ENCODE measurements around the gene SHC4.
"Not testable (repeated sequence)": the region's sequence is repeated elsewhere in the genome, so short reads cannot be mapped to it uniquely, and the experiment has no call there.

SHC4 gene, protein sequence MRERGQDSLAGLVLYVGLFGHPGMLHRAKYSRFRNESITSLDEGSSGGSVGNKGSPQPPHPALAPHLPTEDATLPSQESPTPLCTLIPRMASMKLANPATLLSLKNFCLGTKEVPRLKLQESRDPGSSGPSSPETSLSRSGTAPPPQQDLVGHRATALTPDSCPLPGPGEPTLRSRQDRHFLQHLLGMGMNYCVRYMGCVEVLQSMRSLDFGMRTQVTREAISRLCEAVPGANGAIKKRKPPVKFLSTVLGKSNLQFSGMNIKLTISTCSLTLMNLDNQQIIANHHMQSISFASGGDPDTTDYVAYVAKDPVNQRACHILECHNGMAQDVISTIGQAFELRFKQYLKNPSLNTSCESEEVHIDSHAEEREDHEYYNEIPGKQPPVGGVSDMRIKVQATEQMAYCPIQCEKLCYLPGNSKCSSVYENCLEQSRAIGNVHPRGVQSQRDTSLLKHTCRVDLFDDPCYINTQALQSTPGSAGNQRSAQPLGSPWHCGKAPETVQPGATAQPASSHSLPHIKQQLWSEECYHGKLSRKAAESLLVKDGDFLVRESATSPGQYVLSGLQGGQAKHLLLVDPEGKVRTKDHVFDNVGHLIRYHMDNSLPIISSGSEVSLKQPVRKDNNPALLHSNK
- total RNA-seq: 0.12 to 1.3 reads per million in 2 experiments

DNA sequence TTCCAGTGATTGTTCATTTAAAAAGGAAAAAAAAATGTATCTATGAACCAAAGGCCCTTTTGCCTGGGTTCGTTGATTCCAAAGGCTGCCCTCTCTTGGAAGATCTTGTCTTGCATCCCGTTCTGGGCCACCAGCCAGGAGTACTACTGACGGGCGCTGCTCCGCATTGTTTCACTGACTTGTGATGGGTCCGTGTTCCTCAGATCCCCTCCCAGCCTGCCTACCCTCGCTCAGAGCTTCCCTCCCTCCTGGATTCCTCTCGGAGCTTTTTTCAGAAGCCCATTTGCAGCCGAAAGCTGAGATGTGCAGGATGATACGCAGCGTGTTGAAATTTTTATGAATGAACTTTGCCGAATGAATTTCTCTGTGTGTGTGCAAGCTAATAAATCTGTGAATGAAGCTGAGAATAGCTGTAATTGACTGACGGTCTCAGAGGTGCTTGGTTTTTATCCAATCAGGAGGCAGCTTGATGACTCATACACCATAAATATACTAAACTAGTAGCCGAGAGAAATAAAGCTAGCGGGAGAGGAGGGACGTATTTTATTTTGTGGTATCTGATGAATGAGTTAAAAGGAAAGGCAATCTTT is at the start of gene SHC4:
Gene SHC4 (minus strand): TSS at position 396 of the 590 bp plus-strand sequence. CDS start 904 bp downstream, outside the sequence.
- no peak for DNase-seq (ENCODE audit: low read depth)

DNA sequence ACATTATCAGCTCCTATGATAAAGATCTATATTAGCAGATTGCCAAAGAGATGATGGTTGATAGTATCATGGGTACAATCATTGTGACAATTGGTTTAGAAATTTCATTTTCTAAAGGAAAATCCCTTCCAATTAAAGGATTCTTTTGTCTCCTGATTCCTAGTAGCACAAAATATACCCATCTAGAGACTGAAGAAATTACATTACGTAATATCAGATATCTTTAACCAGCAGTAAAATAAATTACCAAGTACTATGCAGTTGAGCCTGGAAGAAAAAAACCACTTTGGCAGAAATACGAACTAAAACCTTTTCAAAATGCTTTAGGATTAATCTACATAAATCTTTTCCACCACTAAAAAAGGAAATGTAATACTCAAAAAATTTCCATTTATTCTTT is 35.6 kb upstream of the SHC4 start:
- DNase-seq (ENCODE audit: low read depth): no peak

- no peak for DNase-seq (ENCODE audit: low read depth)
Measured at GRCh38 chr15:48996276-48996675, 32.6 kb upstream of the SHC4 start.

DNA sequence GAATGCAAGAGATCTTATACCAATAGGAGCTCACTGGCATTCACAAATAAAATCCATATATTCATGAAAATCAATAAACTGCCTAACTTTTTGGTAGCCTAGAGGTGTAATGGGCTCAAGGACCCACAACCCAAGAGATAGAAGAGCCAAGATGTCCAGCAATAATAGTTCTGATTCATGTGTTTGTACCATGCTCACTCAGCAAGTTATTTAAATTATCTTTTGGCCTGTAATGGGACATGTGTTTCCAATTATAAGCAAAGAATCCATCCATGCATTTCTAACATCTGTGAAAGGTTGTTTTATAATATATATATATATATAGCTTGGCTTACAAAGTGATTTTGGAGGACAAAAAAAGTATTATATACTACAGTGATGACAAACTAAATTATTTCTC is 29.7 kb upstream of the SHC4 start:
- no peak for DNase-seq (ENCODE audit: low read depth)

- no peak for DNase-seq (ENCODE audit: low read depth)
Measured at GRCh38 chr15:48992545-48992944, 28.8 kb upstream of the SHC4 start.

GRCh38 chr15:48992096-48992495 is 28.4 kb upstream of the SHC4 start:
- no peak for DNase-seq (ENCODE audit: low read depth)

GRCh38 chr15:48989170-48989569 is 25.5 kb upstream of the SHC4 start:
- no peak for DNase-seq (ENCODE audit: low read depth)

- no peak for DNase-seq (ENCODE audit: low read depth)
Measured at GRCh38 chr15:48987142-48987541, 23.4 kb upstream of the SHC4 start.

DNA sequence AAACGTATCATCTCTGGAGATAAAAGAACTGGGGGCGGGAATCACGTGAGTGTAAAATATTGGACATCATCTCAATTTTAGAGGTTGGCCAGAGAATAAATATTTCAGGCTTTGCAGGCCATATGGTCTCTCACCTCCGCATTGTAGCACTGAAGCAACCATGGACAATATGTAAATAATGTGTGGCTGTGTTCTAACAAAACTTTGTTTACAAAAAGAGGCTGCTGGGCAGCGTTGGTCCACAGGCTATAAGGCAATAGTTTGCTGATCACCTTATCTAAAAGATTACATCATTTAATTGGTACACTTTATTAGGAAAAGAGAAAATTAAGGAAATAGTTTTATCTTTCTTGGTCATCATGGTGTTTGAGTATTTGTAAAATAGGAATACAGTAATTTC is 22.5 kb upstream of the SHC4 start:
- no peak for DNase-seq (ENCODE audit: low read depth)

- DNase-seq (ENCODE audit: low read depth): no peak
Measured at GRCh38 chr15:48985516-48985915, 21.8 kb upstream of the SHC4 start.

GRCh38 chr15:48984811-48985352 is 21.2 kb upstream of the SHC4 start:
- no peak for DNase-seq (ENCODE audit: low read depth)

GRCh38 chr15:48984021-48984710 is 20.4 kb upstream of the SHC4 start:
- no peak for DNase-seq (ENCODE audit: low read depth)

DNA sequence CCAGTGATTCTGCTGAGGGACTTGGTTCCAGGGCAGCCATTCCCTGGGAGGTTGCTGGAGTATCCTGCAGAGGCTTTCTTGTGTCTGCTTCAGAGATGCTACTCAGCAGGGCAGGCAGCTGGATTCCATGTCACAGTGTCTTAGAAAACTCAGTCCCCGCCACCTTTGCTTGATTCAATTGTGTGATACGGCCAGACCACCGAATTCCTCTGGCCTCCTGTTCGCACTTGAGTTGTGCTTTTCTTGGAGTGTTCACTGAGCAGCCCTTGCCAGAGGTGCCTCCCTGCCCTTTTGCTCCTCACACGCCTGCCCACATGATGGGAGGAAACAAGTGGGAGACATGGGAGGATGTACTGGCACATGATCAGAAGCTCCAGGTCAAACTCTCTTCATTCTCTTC is 19.6 kb upstream of the SHC4 start:
- DNase-seq (ENCODE audit: low read depth): no peak

DNA sequence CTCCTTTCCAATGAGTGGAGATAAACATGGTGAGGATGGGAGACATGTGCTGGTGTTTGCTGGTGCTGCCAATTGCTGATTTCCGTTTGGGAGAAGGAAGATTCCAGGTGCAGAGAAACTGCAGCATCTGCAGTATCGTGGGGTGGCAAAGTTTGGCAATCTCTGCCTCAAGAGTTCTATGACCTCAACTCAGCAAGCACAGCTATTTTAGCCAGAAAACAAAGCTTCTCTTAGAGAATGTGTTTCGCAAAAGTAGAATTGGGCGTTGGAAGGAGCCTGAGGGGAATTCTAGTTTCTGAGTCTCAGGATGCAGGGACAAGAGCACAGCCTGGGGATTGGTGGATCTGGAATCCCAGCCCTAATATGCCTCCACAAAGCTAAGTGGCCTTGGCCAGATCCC is 18.2 kb upstream of the SHC4 start:
- DNase-seq (ENCODE audit: low read depth): no peak

- DNase-seq (ENCODE audit: low read depth): no peak
Measured at GRCh38 chr15:48978638-48979037, 14.9 kb upstream of the SHC4 start.

DNA sequence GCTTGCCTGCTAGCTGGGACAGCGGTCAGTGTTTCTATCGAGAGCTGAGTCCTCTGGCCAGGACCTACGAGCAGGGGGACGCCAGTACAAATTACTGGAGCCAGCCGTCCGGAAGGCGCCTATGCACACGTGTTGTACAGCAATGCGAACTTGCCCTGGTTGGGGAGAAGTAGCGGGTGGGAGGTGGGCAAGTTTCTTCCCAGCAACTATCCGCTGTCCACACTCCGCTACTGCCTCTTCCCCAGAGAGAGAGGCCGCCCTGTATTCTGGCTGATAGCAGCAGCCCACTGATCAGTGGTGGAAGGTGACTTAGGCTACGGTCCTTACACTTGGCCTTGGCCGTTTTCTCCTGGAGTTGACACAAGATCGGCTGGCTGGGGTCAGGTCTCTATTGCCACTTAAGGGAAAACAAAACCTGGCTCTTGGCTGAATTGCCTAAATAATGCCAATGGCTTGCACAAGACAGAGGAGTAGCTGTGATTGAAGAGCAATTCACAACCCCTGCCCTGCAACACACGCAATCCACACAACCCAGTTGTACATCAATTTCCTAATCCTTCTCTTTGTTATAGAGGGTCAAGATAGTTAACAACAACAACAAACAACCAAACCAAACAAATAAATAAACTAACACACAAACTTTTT is 12.8 kb upstream of the SHC4 start:
- no peak for DNase-seq (ENCODE audit: low read depth)

DNA sequence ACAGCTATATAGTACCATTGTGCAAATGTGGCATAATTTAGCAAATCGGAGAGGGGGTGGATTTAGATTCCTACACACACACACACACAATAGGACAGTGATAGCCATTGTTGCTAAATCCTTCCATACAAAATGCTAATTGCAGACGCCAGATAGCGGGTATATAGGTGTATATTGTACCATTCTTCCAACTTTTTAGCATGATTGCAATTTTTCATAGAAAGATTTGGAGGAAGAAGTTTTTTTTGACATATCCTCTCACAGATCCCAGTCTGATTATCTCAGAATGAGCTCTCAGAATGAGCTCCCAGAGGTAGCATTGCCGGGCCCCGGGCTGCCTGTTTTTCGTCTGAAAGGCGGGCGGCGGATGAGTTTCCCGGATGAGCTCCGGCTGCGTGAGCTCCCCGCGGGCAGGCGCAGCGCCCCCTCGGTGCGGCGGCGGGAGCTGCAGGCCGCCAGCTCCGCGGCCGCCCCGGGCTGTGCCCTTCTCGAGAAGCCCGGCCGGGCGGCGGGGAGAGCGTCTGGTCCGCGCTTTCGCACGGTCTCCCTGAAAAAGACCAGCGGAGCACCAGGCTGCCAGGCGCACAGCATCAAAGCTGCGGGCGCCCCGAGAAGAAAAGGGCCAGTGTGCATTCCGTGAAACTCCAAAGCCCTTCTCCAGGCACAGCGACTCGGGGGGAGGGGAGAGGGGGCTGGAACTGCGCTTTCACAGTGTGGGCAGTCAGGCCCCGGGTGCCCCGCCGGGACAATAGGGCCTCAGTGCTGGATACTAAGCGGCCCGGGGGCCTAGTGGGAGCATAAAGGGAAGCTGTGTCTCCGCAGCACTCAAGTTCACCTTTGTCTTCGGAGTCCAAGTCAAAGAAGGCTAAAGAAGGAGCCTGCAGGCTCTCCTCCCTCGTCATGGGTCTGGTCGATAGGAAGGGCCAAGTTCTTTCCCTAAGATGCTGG is 12.0 kb upstream of the SHC4 start:
- peak; percentile 55 for DNase-seq (ENCODE audit: low read depth)

GRCh38 chr15:48974882-48975281 is 11.2 kb upstream of the SHC4 start:
- DNase-seq (ENCODE audit: low read depth): no peak

GRCh38 chr15:48972750-48973503 is 9.2 kb upstream of the SHC4 start:
- no peak for DNase-seq (ENCODE audit: low read depth)

DNA sequence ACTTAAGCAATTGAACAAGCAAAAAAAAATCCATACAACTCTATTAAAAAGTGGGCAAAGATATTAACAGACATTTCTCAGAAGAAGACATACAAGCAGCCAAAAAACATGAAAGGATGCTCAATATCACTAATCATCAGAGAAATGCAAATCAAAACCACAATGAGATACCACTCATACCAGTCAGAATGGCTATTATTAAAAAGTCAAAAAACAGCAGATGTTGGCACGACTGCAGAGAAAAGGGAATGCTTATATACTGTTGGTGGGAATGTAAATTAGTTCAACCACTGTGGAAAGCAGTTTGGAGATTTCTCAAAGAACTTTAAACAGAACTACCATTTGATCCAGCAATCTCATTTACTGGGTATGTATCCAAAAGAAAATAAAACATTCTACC is 7.2 kb upstream of the SHC4 start:
- DNase-seq (ENCODE audit: low read depth): not testable (repeated sequence)
